Left ventricle myocardium inferior (tissue), 1 donor: ENCODE data around the gene TRPV3. TPM values are rescaled to one million over a fixed set of nuclear protein-coding genes. Genes with fewer than 3 reads are reported as not detected.

Experiments used
- DNase-seq: peaks from one replicate; pipeline ENCODE4 v3.0.0-alpha.2; 2020
- H3K27ac ChIP-seq: fragments of 200-600 bp; replicated peaks from 2 replicates; pipeline ENCODE4 v1.8.0; 2021
- H3K27me3 ChIP-seq: fragments of 200-600 bp; 2 replicates; pipeline ENCODE4 v1.8.0; 2021; ENCODE audit warnings: low read depth
- H3K36me3 ChIP-seq: fragments of 200-600 bp; 2 replicates; pipeline ENCODE4 v1.8.0; 2021
- H3K4me1 ChIP-seq: fragments of 200-600 bp; 2 replicates; pipeline ENCODE4 v1.8.0; 2021
- H3K4me3 ChIP-seq: fragments of 200-600 bp; 2 replicates; pipeline ENCODE4 v1.8.0; 2021; ENCODE audit warnings: mild to moderate bottlenecking, moderate library complexity
- H3K9me3 ChIP-seq: fragments of 200-600 bp; replicated peaks from 2 replicates; pipeline ENCODE4 v1.8.0; 2021
- CTCF ChIP-seq: fragments of 200-600 bp; IDR thresholded peaks from 2 replicates; pipeline ENCODE4 v1.8.0; 2021; ENCODE audit warnings: antibody characterized with exemption, mild to moderate bottlenecking, borderline replicate concordance
- intact Hi-C: fragments of 100-400 bp; cut with micrococcal nuclease; formaldehyde crosslinking; loops from one replicate; pipeline ENCODE4 v1.11.0; 2022
- total RNA-seq: library from RNA; stranded (reverse); fragmentation: NEBNext Ultra II Directional; extraction: Animal tissue kit (Norgen Biotek cat#: 25700); gene quantifications from one replicate; pipeline ENCODE4 v1.2.1, GENCODE V29; 2021
- donor health status: DM: no; HTN: yes; CAD: no; lungs with severe emphysema.

TRPV3 gene
- total RNA-seq, 1 donor from 2014 or later = 1.0 TPM

DNA sequence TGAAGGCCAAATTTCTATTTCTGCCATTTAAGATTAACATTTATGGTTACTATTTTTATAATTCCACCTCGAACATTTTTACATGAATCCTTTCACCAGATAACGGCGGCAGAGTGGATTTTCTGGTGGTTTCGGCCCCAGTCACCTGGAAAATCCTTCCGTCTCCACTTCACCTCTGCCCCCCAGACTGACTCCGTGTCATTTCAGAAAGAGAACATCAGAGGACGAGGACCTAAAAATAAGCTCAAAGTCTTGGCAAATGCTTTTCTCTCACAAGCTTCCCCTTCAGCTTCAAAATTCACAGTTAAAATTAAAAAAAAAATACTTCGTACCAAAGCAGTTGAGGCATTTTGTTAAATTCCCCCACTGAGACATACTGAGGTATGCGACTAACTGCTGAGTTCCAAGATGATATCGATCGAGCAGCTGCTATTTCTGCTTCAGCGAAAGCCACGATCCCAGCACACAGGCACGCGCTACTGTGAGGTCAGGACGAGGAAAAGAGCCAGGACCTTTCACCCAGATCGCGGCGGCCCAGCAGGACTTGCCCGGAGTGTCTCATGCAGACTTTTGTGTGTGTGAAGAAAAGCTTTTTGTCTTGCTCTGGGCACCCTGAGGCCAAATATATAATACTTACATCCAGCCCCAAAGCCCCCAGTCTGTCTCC lies 45.0 kb downstream of the TRPV3 start:
- intact Hi-C loops = no loop called here
- TF ChIP-seq CTCF = no peak
- Histone ChIP-seq H3K27me3 (no peaks in the 10 kb centered on the region), H3K36me3 (no peaks in the 10 kb centered on the region), H3K9me3 (no peaks in the 10 kb centered on the region), H3K27ac (peak overlapping the region; percentile 97), H3K4me3 (peak overlapping the region; percentile 48), H3K4me1 (peaks cover 40% of the 10 kb centered on the region)
- peak; percentile 84 for DNase-seq

DNA sequence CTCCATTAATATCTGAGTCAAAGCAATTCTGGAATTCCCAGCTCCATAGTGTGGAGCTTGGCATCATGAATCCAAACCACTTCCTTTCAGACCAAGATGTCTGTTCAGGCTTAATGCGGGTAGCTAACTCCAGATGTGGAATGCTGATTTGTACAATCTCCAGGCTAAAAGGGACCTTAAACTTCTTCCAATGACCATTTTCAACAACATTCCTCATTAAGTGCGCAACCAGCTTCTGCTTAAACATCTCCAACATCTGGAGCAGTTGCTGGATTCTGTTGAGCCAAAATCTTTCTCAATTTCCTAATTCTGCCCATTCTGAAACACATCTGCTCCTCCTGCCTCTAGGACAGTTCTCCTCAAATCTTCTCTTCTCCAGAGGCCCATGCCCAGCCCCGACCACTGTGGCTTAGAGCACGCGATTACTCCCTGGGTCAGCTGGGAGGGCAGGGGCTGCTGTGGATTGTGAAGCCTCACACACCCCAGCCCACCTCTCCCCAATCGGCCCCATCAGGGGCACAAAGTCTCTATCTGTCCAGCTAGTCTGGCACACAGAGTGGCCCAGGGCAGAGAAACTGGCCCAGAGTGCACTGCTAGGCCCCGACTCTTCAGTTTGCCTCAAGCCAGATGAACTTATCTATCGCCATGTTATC lies 45.6 kb downstream of the TRPV3 start:
- Histone ChIP-seq H3K27ac (peak overlapping the region; percentile 97), H3K36me3 (no peaks in the 10 kb centered on the region), H3K4me1 (peaks cover 40% of the 10 kb centered on the region), H3K27me3 (no peaks in the 10 kb centered on the region), H3K4me3 (peak overlapping the region; percentile 48), H3K9me3 (no peaks in the 10 kb centered on the region)
- no peak for DNase-seq
- intact Hi-C loops = no loop called here
- no peak for TF ChIP-seq CTCF

DNA sequence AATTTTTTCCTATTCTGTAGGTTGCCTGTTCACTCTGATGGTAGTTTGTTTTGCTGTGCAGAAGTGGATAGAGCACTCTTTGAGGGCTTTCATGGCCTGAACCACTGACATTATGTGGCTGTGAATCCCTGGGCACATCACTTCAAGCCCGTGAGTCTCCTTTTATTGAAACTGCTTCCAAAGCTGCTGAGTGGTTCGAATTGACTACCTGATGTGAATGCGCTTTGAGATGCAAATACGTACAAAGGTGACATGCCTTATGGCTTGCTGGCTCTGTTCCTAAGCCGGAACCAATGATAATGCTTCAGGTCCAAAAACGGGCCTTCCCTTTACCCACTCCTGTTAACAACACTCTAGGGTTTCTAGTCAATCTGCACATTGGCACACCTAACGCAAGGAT lies 47.5 kb downstream of the TRPV3 start:
- Histone ChIP-seq H3K9me3 (no peaks in the 10 kb centered on the region), H3K4me1 (peaks cover 37% of the 10 kb centered on the region), H3K36me3 (no peaks in the 10 kb centered on the region), H3K27me3 (no peaks in the 10 kb centered on the region), H3K27ac (no peak overlapping the region), H3K4me3 (no peak overlapping the region)
- intact Hi-C loops = no loop called here
- no peak for TF ChIP-seq CTCF
- DNase-seq = no peak

DNA sequence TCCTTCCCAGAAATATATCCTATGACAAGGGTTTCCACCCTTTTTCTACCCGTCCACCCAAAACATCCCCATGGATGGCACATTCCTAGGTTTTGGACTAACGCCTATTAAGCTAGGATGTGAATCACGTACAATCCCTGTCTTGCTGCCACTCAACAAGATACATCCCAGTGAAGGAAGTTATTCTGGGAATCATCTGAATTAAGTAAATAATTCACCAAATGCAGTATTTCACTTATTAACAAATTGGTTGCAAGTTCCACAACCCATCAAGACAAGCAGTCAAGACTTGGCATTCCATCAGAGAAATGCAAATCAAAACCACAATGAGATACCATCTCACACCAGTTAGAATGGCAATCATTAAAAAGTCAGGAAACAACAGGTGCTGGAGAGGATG lies 49.7 kb downstream of the TRPV3 start:
- TF ChIP-seq CTCF = no peak
- intact Hi-C loops = no loop called here

DNA sequence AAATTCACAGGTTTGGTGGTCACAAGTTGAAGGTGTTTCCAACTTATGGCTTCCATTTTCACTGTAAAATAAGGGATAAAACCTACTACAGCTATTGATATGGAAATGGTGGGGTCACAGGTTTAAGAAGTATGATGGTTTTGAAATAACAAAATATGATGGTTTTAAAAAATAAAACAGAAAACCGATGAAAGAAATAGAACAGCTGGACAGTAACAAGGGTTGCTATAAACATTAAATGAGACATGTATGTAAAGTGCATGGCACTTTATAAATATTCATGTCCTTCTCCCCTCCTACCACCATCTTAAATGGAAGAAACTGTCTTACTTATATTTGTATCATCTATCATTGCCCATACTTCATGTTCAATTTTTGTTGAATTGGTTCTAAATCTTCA lies 50.5 kb downstream of the TRPV3 start:
- intact Hi-C loops = no loop called here
- Histone ChIP-seq H3K27ac (no peak overlapping the region), H3K27me3 (no peaks in the 10 kb centered on the region), H3K9me3 (no peaks in the 10 kb centered on the region), H3K4me1 (peaks cover 12% of the 10 kb centered on the region), H3K36me3 (no peaks in the 10 kb centered on the region), H3K4me3 (no peak overlapping the region)
- no peak for TF ChIP-seq CTCF
- DNase-seq = no peak

More for the DNA sequence above, 49.7 kb downstream of the TRPV3 start:
- Histone ChIP-seq H3K27me3 (no peaks in the 10 kb centered on the region), H3K27ac (no peak overlapping the region), H3K4me1 (peaks cover 19% of the 10 kb centered on the region), H3K9me3 (no peaks in the 10 kb centered on the region), H3K36me3 (no peaks in the 10 kb centered on the region), H3K4me3 (no peak overlapping the region)
- no peak for DNase-seq
